ENCODE results near the gene SH3BGRL2. TPM values are rescaled to one million over a fixed set of nuclear protein-coding genes. Genes with fewer than 3 reads are reported as not detected.
"Not testable (repeated sequence)": the region's sequence is repeated elsewhere in the genome, so short reads cannot be mapped to it uniquely, and the experiment has no call there.

Gene SH3BGRL2
- total RNA-seq, 2 donors from 2014 or later: 26.4 to 29.1 TPM

GRCh38 chr6:79671600-79672266 lies 40.6 kb downstream of the SH3BGRL2 start:
- no peaks in the 10 kb centered on the region for H3K9me3 ChIP-seq
- no peaks in the 10 kb centered on the region for H3K36me3 ChIP-seq (replicated peaks in 1 of 2; ENCODE audit: insufficient read depth in 1 of 2, low read depth in 2 of 2)
- intact Hi-C loops (cut with DNase I): no loop called here
- H3K4me1 ChIP-seq: peaks cover 36% of the 10 kb centered on the region
- ATAC-seq (peak; percentile 87), DNase-seq (peak; percentile 55 to 78 (median 68))
- TF ChIP-seq POLR2A (IDR thresholded peaks at IDR 0.05): no peak
- TF ChIP-seq, protein P1, sequence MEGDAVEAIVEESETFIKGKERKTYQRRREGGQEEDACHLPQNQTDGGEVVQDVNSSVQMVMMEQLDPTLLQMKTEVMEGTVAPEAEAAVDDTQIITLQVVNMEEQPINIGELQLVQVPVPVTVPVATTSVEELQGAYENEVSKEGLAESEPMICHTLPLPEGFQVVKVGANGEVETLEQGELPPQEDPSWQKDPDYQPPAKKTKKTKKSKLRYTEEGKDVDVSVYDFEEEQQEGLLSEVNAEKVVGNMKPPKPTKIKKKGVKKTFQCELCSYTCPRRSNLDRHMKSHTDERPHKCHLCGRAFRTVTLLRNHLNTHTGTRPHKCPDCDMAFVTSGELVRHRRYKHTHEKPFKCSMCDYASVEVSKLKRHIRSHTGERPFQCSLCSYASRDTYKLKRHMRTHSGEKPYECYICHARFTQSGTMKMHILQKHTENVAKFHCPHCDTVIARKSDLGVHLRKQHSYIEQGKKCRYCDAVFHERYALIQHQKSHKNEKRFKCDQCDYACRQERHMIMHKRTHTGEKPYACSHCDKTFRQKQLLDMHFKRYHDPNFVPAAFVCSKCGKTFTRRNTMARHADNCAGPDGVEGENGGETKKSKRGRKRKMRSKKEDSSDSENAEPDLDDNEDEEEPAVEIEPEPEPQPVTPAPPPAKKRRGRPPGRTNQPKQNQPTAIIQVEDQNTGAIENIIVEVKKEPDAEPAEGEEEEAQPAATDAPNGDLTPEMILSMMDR (IDR thresholded peaks at IDR 0.05): no peak
- H3K27ac ChIP-seq: peak overlapping the region; percentile 33 to 73 (median 56)
- no peak overlapping the region for H3K4me3 ChIP-seq
- WGBS, 2 donors: 42 to 45% methylated on average over 4 of the region's 4 CpGs
- H3K27me3 ChIP-seq: no peaks in the 10 kb centered on the region

GRCh38 chr6:79672631-79673111 lies 41.5 kb downstream of the SH3BGRL2 start:
- H3K9me3 ChIP-seq: no peaks in the 10 kb centered on the region

DNA sequence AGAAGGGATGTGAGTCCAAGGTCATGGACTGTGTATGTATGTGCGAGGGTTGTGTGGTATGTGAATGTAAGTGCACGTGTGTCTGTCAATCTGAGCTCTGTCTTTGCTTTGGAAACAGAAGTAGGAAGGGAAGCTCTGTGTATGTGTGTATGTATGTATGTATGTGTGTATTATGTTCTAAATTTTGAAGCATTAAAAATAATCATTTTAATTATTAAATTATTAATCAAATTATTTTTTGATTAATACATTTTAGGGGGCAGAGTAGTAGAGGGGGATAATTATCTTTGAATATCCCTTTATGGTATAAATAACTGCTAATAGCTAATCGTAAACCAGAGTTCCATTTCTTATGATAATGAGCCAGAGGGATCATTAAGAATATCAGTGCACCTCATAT lies 42.8 kb downstream of the SH3BGRL2 start:
- WGBS, 2 donors: 72 to 75% methylated on average over 3 of the region's 3 CpGs
- Histone ChIP-seq H3K4me1 (peaks cover 37% of the 10 kb centered on the region), H3K4me3 (no peak overlapping the region), H3K27ac (no peak overlapping the region), H3K27me3 (no peaks in the 10 kb centered on the region), H3K36me3 (replicated peaks in 1 of 2; ENCODE audit: insufficient read depth in 1 of 2, low read depth in 2 of 2) (no peaks in the 10 kb centered on the region), H3K9me3 (no peaks in the 10 kb centered on the region)
- no peak for ATAC-seq
- intact Hi-C loops (cut with DNase I): no loop called here
- no peak for DNase-seq
- TF ChIP-seq, protein P1 (IDR thresholded peaks at IDR 0.05): no peak
- no peak for TF ChIP-seq POLR2A (IDR thresholded peaks at IDR 0.05)

More at GRCh38 chr6:79672631-79673111, 41.5 kb downstream of the SH3BGRL2 start:
- H3K4me3 ChIP-seq: no peak overlapping the region
- H3K4me1 ChIP-seq: peaks cover 36% of the 10 kb centered on the region
- intact Hi-C loops (cut with DNase I): no loop called here
- peak overlapping the region in 2 of 4 donors; percentile 66 to 73 for H3K27ac ChIP-seq
- H3K36me3 ChIP-seq (replicated peaks in 1 of 2; ENCODE audit: insufficient read depth in 1 of 2, low read depth in 2 of 2): no peaks in the 10 kb centered on the region
- WGBS, 2 donors: 15 to 27% methylated on average over 2 of the region's 2 CpGs
- DNase-seq (no peak), ATAC-seq (no peak)
- H3K27me3 ChIP-seq: no peaks in the 10 kb centered on the region
- TF ChIP-seq POLR2A (IDR thresholded peaks at IDR 0.05): no peak
- TF ChIP-seq, protein P1 (IDR thresholded peaks at IDR 0.05): peak in 6 of 7 experiments; percentile 20 to 56 (median 48)

DNA sequence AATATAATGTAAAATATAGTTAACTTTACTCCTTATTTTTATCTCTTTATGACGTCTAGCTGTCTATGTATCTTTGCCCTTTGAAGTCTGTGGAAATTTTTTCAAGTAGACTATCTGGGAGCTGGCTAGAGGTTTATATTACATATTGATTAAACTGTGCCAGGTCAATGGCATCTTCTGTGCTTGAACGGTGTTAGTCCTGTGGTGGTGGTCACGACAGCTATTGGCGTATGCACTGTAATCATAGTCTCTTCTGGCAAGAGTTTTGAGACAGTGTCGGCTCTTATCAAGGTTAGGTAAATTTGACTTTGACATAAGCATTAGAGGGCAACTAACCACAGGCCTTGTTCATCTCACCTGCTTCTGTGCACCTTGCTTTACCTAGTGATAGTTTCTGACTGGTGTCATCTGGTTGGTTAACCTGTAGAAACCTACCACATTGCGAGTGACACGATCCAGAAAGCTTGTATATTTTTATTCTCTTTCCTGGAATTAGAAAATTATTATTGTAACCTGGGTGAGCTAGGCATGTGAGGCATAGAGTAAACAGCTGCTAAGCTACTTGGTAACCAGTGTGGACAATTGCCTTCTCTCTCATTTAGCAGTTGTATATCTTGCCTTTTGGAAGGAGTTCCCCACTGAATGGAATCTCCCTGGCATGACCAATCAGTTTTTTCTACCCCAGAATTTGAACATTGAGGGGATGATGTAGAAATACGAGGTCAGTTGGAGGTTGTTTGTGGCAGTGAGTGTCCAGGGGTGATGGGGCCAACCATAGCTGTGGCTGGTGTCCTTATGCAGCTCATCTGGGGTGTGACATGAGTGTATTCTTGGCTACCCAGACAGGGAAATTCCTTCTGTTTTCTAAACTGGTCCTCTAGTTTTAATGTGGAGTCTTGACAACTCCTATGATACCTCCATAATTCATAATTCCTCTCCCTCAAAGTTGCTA lies 45.9 kb downstream of the SH3BGRL2 start:
- Histone ChIP-seq H3K27ac (peak overlapping the region in 2 of 4 donors; percentile 35 to 55), H3K9me3 (no peaks in the 10 kb centered on the region), H3K4me1 (peaks cover 20% of the 10 kb centered on the region), H3K4me3 (no peak overlapping the region), H3K36me3 (replicated peaks in 1 of 2; ENCODE audit: insufficient read depth in 1 of 2, low read depth in 2 of 2) (no peaks in the 10 kb centered on the region), H3K27me3 (no peaks in the 10 kb centered on the region)
- 20 to 41% methylated on average over 8 of the region's 8 CpGs for WGBS, 2 donors
- TF ChIP-seq, protein P1 (IDR thresholded peaks at IDR 0.05): no peak
- TF ChIP-seq POLR2A (IDR thresholded peaks at IDR 0.05): no peak
- intact Hi-C loops (cut with DNase I): no loop called here
- ATAC-seq: peak; percentile 30
- no peak for DNase-seq

- DNase-seq; intact Hi-C loops (cut with DNase I); H3K9me3 ChIP-seq; H3K4me3 ChIP-seq; H3K27ac ChIP-seq; ATAC-seq; H3K27me3 ChIP-seq; H3K36me3 ChIP-seq (replicated peaks in 1 of 2; ENCODE audit: insufficient read depth in 1 of 2, low read depth in 2 of 2): not testable (repeated sequence)
- 95 to 99% methylated on average over 4 of the region's 4 CpGs for WGBS, 2 donors
- H3K4me1 ChIP-seq: peaks cover 32% of the 10 kb centered on the region
These were observed 51.6 kb downstream of the SH3BGRL2 start for GRCh38 chr6:79682682-79683081.
